WTC11 (cell line): ENCODE results near the gene CRK.

Source experiments
- CREB1 ChIP-seq: sonication (generic); formaldehyde crosslinking; IDR thresholded peaks from 2 replicates; pipeline ENCODE4 v1.8.0; 2023; ENCODE audit warnings: mild to moderate bottlenecking, missing genetic modification reagents
- CTCF ChIP-seq: fragments of 200-600 bp; IDR thresholded peaks from 2 replicates; pipeline ENCODE4 v1.8.0; 2022; ENCODE audit warnings: antibody characterized with exemption
- E2F5 ChIP-seq: sonication (generic); formaldehyde crosslinking; IDR thresholded peaks from 2 replicates; pipeline ENCODE4 v1.8.1; 2022; ENCODE audit warnings: mild to moderate bottlenecking, moderate library complexity, missing genetic modification reagents
- EMX1 ChIP-seq: fragments of 250-450 bp; sonication (Bioruptor Pico); IDR thresholded peaks from 2 replicates; pipeline ENCODE4 v1.8.0; 2021; ENCODE audit warnings: mild to moderate bottlenecking
- FOXK1 ChIP-seq: sonication (generic); formaldehyde crosslinking; IDR thresholded peaks from 2 replicates; pipeline ENCODE4 v1.8.0; 2022; ENCODE audit warnings: mild to moderate bottlenecking, moderate library complexity, missing genetic modification reagents
- HMGA2 ChIP-seq: fragments of 250-450 bp; sonication (Bioruptor Pico); IDR thresholded peaks from 2 replicates; pipeline ENCODE4 v1.4.0; 2021; ENCODE audit warnings: mild to moderate bottlenecking, moderate library complexity
- HMGXB4 ChIP-seq: sonication (generic); formaldehyde crosslinking; IDR thresholded peaks from 2 replicates; pipeline ENCODE4 v1.8.1; 2023; ENCODE audit warnings: mild to moderate bottlenecking, moderate library complexity, missing genetic modification reagents
- USF1 ChIP-seq: sonication (generic); formaldehyde crosslinking; IDR thresholded peaks from 2 replicates; pipeline ENCODE4 v1.8.0; 2022; ENCODE audit warnings: mild to moderate bottlenecking, missing genetic modification reagents
- ZNF425 ChIP-seq: fragments of 250-450 bp; sonication (Bioruptor Pico); conservative IDR thresholded peaks from 2 replicates; pipeline ENCODE4 v1.9.0; 2021; ENCODE audit warnings: mild to moderate bottlenecking
- TF ChIP-seq, protein P1 (sequence below): sonication (generic); formaldehyde crosslinking; IDR thresholded peaks from 2 replicates; pipeline ENCODE4 v1.8.1; 2022; ENCODE audit warnings: low read depth, missing genetic modification reagents, borderline replicate concordance
- TF ChIP-seq, protein P2 (sequence below): sonication (generic); formaldehyde crosslinking; conservative IDR thresholded peaks from 2 replicates; pipeline ENCODE4 v1.8.1; 2022; ENCODE audit warnings: mild to moderate bottlenecking, missing genetic modification reagents
- TF ChIP-seq, protein P3 (sequence below): sonication (generic); formaldehyde crosslinking; IDR thresholded peaks from 2 replicates; pipeline ENCODE4 v1.8.1; 2022; ENCODE audit warnings: mild to moderate bottlenecking, missing genetic modification reagents, moderate library complexity, borderline replicate concordance
- TF ChIP-seq, protein P4 (sequence below): sonication (generic); formaldehyde crosslinking; IDR thresholded peaks from 2 replicates; pipeline ENCODE4 v1.8.0; 2022; ENCODE audit warnings: mild to moderate bottlenecking, missing genetic modification reagents

DNA sequence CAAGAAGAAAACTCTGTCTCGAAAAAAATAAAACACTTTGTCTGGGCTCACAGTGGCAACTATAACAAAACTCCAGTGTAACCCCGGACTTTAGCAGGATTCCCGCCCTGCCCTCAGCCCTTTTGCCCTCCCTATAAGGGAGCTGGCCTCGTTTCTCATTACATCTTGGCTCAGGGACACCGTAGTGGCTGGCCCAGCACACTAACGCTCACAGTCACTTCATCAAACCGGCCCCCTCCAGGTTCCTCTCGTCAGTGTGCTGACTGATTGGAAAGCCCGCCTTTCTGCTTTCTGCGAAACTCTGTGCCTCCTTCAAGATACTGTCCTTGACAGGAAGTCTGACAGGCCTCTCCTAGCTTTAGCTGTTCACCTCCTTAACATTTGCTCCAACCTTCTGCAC, 47.7 kb upstream of the CRK start:
- no peak for TF ChIP-seq USF1 (CRISPR knock-in tag)
- no peak for TF ChIP-seq EMX1 (CRISPR knock-in tag)
- TF ChIP-seq, protein P1, sequence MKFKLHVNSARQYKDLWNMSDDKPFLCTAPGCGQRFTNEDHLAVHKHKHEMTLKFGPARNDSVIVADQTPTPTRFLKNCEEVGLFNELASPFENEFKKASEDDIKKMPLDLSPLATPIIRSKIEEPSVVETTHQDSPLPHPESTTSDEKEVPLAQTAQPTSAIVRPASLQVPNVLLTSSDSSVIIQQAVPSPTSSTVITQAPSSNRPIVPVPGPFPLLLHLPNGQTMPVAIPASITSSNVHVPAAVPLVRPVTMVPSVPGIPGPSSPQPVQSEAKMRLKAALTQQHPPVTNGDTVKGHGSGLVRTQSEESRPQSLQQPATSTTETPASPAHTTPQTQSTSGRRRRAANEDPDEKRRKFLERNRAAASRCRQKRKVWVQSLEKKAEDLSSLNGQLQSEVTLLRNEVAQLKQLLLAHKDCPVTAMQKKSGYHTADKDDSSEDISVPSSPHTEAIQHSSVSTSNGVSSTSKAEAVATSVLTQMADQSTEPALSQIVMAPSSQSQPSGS (CRISPR knock-in tag) = no peak
- TF ChIP-seq, protein P2, sequence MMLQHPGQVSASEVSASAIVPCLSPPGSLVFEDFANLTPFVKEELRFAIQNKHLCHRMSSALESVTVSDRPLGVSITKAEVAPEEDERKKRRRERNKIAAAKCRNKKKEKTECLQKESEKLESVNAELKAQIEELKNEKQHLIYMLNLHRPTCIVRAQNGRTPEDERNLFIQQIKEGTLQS (CRISPR knock-in tag) = no peak
- TF ChIP-seq, protein P3, sequence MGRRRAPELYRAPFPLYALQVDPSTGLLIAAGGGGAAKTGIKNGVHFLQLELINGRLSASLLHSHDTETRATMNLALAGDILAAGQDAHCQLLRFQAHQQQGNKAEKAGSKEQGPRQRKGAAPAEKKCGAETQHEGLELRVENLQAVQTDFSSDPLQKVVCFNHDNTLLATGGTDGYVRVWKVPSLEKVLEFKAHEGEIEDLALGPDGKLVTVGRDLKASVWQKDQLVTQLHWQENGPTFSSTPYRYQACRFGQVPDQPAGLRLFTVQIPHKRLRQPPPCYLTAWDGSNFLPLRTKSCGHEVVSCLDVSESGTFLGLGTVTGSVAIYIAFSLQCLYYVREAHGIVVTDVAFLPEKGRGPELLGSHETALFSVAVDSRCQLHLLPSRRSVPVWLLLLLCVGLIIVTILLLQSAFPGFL (CRISPR knock-in tag) = no peak
- no peak for TF ChIP-seq HMGA2 (CRISPR knock-in tag)
- TF ChIP-seq, protein P4, sequence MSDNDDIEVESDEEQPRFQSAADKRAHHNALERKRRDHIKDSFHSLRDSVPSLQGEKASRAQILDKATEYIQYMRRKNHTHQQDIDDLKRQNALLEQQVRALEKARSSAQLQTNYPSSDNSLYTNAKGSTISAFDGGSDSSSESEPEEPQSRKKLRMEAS (CRISPR knock-in tag) = no peak
- TF ChIP-seq CTCF = no peak
- TF ChIP-seq ZNF425 (CRISPR knock-in tag) = no peak
- TF ChIP-seq HMGXB4 (CRISPR knock-in tag) = no peak
- TF ChIP-seq CREB1 = no peak
- no peak for TF ChIP-seq E2F5 (CRISPR knock-in tag)
- no peak for TF ChIP-seq FOXK1 (CRISPR knock-in tag)
